Endothelial cell of umbilical vein (primary cell): ENCODE data around the gene DACT2. TPM values are rescaled to one million over a fixed set of nuclear protein-coding genes. Genes with fewer than 3 reads are reported as not detected.

Experiments used
- BruUV-seq: library from RNA; stranded (reverse); fragments of 400-500 nt; replicated peaks from 2 replicates; lab custom pipeline; 2021; lab: Mats Ljungman, UMichigan
- CTCF ChIA-PET: fragments of 300-600, 350-600 bp; sonication (Branson Sonifier 250); formaldehyde crosslinking; loops from one replicate; lab custom pipeline; 2021; ENCODE audit warnings: antibody characterized with exemption, inconsistent platforms; lab: Charles Lee
- POLR2A ChIA-PET: fragments of 300-600, 350-600 bp; sonication (Branson Sonifier 250); formaldehyde crosslinking; loops from one replicate; lab custom pipeline; 2021; ENCODE audit warnings: antibody characterized with exemption, inconsistent platforms; lab: Charles Lee
- DNase-seq: peaks from one replicate; pipeline ENCODE4 v3.0.0-alpha.2; 2011; ENCODE audit warnings: low read depth, low spot score
- FAIRE-seq: peaks from 2 replicates; lab custom pipeline; 2011; peaks lifted over from hg19 to GRCh38; lab: Jason Lieb, UNC
- H2AFZ ChIP-seq: 2 replicates; pipeline ENCODE4 v1.6.0; 2012; ENCODE audit warnings: low read depth, low read length, control low read depth, inconsistent platforms
- H3K27ac ChIP-seq: 2 replicates; pipeline ENCODE4 v1.5.1; 2011; ENCODE audit warnings: low read depth, mild to moderate bottlenecking, control low read depth, low read length, moderate library complexity; ENCODE audit not compliant: insufficient read depth
- H3K27me3 ChIP-seq, 2 experiments: 2 replicates each; pipeline versions ENCODE4 v1.6.0 to v1.6.1; 2011; ENCODE audit warnings: low read length in 2 of 2, mixed read lengths in 1 of 2; ENCODE audit not compliant: control insufficient read depth in 2 of 2, insufficient read depth in 2 of 2
- H3K36me3 ChIP-seq, 2 experiments: 2 replicates in 1 of 2; 3 replicates in 1 of 2; pipeline ENCODE4 v1.5.1; 2011; ENCODE audit warnings: low read length in 2 of 2, mild to moderate bottlenecking in 1 of 2, moderate library complexity in 1 of 2; ENCODE audit not compliant: control insufficient read depth in 2 of 2, insufficient read depth in 2 of 2; ENCODE audit errors: extremely low read depth in 1 of 2
- H3K4me1 ChIP-seq: 3 replicates; pipeline ENCODE4 v1.5.1; 2011; ENCODE audit warnings: mild to moderate bottlenecking, low read length; ENCODE audit not compliant: control insufficient read depth, insufficient read depth; ENCODE audit errors: extremely low read depth
- H3K4me2 ChIP-seq: 2 replicates; pipeline ENCODE4 v1.6.1; 2011; ENCODE audit warnings: low read length, control low read depth, mixed read lengths; ENCODE audit not compliant: insufficient read depth
- H3K4me3 ChIP-seq, 3 experiments: fragments of 200-600 bp in 1 of 3; sonication (generic), shearing (Covaris generic) in 1 of 3; replicated peaks in 1 of 3; 2 replicates each; pipeline ENCODE4 v1.5.1; 2011 to 2016; ENCODE audit warnings: control low read depth in 3 of 3, low read length in 3 of 3, mild to moderate bottlenecking in 2 of 3, inconsistent platforms in 1 of 3, low read depth in 1 of 3, moderate library complexity in 1 of 3; ENCODE audit not compliant: insufficient read depth in 1 of 3
- H3K79me2 ChIP-seq: 2 replicates; pipeline ENCODE4 v1.6.0; 2012; ENCODE audit warnings: low read length, inconsistent platforms; ENCODE audit not compliant: control insufficient read depth, insufficient read depth
- H3K9ac ChIP-seq: replicated peaks from 2 replicates; pipeline ENCODE3; 2011; ENCODE audit warnings: low read length, control low read depth; ENCODE audit not compliant: insufficient read depth; ENCODE audit errors: extremely low read depth
- H3K9me1 ChIP-seq: replicated peaks from 3 replicates; pipeline ENCODE4 v1.6.0; 2011; ENCODE audit warnings: mild to moderate bottlenecking, low read length; ENCODE audit not compliant: control insufficient read depth, insufficient read depth; ENCODE audit errors: extremely low read depth
- H3K9me3 ChIP-seq: replicated peaks from 2 replicates; pipeline ENCODE4 v1.5.1; 2012; ENCODE audit warnings: low read length, inconsistent platforms; ENCODE audit not compliant: control insufficient read depth, insufficient read depth
- H4K20me1 ChIP-seq: replicated peaks from 2 replicates; pipeline ENCODE3; 2011; ENCODE audit warnings: mild to moderate bottlenecking, low read length; ENCODE audit not compliant: control insufficient read depth, insufficient read depth; ENCODE audit errors: extremely low read depth
- CTCF ChIP-seq, 2 donors: IDR thresholded peaks; 1 replicate in 1 of 2; 2 replicates in 1 of 2; pipeline ENCODE4 v1.5.1; 2011; ENCODE audit warnings: low read length in 2 of 2, mild to moderate bottlenecking in 2 of 2, moderate library complexity in 2 of 2, control low read depth in 1 of 2, inconsistent platforms in 1 of 2, low read depth in 1 of 2; ENCODE audit not compliant: insufficient read depth in 1 of 2; ENCODE audit errors: extremely low read depth in 1 of 2
- EZH2 ChIP-seq: IDR thresholded peaks from 2 replicates; pipeline ENCODE4 v1.6.1; 2012; ENCODE audit warnings: borderline replicate concordance, low read depth, mild to moderate bottlenecking, moderate library complexity, low read length, inconsistent platforms; ENCODE audit not compliant: severe bottlenecking
- FOS ChIP-seq: IDR thresholded peaks from 2 replicates; pipeline ENCODE4 v1.6.1; 2011; ENCODE audit warnings: mild to moderate bottlenecking, low read length, moderate library complexity, borderline replicate concordance; ENCODE audit not compliant: insufficient read depth
- GATA2 ChIP-seq: IDR thresholded peaks from 2 replicates; pipeline ENCODE4 v1.7.0; 2011; ENCODE audit warnings: low read depth, mild to moderate bottlenecking, moderate library complexity, mixed read lengths, low read length; ENCODE audit not compliant: insufficient read length, insufficient read depth
- JUN ChIP-seq: IDR thresholded peaks from 2 replicates; pipeline ENCODE4 v1.6.1; 2011; ENCODE audit warnings: borderline replicate concordance, low read depth; ENCODE audit not compliant: insufficient read length, insufficient read depth
- MAX ChIP-seq: IDR thresholded peaks from 2 replicates; pipeline ENCODE4 v1.6.1; 2011; ENCODE audit not compliant: insufficient read depth, insufficient read length
- MYC ChIP-seq: IDR thresholded peaks from one replicate; pipeline ENCODE4 v1.6.1; 2011; ENCODE audit warnings: mild to moderate bottlenecking, low read depth, low read length
- POLR2A ChIP-seq: IDR thresholded peaks from 2 replicates; pipeline ENCODE4 v1.6.1; 2012; ENCODE audit warnings: low read depth, mild to moderate bottlenecking, control low read depth, low read length
- POLR2AphosphoS5 ChIP-seq: IDR thresholded peaks from 2 replicates; pipeline ENCODE4 v1.6.1; 2012; ENCODE audit warnings: low read depth, mild to moderate bottlenecking, control low read depth, low read length, moderate library complexity; ENCODE audit not compliant: insufficient read depth
- dilution Hi-C: fragments of 300-500 bp; cut with MboI; formaldehyde crosslinking; loops from one replicate; pipeline ENCODE4 v1.15.0; 2019; ENCODE audit warnings: low sequenced_read_pairs; ENCODE audit not compliant: extremely low pct_ligation_motif_present
- intact Hi-C: fragments of 100-400 bp; cut with micrococcal nuclease; formaldehyde crosslinking; loops from one replicate; pipeline ENCODE4 v1.10.0; 2022
- polyA plus RNA-seq, 4 experiments: library from polyadenylated mRNA; depleted of rRNA in 3 of 4; stranded (reverse) in 3 of 4; unstranded in 1 of 4; fragments of >200 nt; gene quantifications; 2 replicates each; pipeline versions ENCODE4 v1.2.1 to v1.2.3, GENCODE V29; 2011 to 2012; ENCODE audit warnings: missing spikeins in 1 of 4
- total RNA-seq: library from RNA; stranded (reverse); gene quantifications from 2 replicates; pipeline ENCODE4 v1.2.3, GENCODE V29; 2021

Gene DACT2
- total and polyA plus RNA-seq, 2 donors (not counting 3 experiments of a cell fraction or from before 2014, with no cell fraction given) = not detected

GRCh38 chr6:168336967-168337366 is 17.4 kb upstream of the DACT2 start:
- no peak for TF ChIP-seq JUN
- TF ChIP-seq GATA2 = no peak
- no peak for TF ChIP-seq MYC
- TF ChIP-seq MAX = no peak
- no peak for TF ChIP-seq POLR2A
- FAIRE-seq (no peak), DNase-seq (no peak)
- intact Hi-C loops = no loop called here
- H3K9ac ChIP-seq = no peak overlapping the region
- H2AFZ ChIP-seq = no peak overlapping the region
- H3K4me2 ChIP-seq = no peak overlapping the region
- no TSS peak for BruUV-seq
- POLR2A ChIA-PET = no interaction called here
- H3K79me2 ChIP-seq = no peaks in the 10 kb centered on the region
- CTCF ChIA-PET = no interaction called here
- dilution Hi-C loops = no loop called here
- no peaks in the 10 kb centered on the region for H4K20me1 ChIP-seq
- H3K9me1 ChIP-seq = no peaks in the 10 kb centered on the region
- H3K27ac ChIP-seq = no peak overlapping the region
- no peaks in the 10 kb centered on the region for H3K4me1 ChIP-seq
- H3K4me3 ChIP-seq = no peak overlapping the region
- H3K27me3 ChIP-seq = no peaks in the 10 kb centered on the region
- no peaks in the 10 kb centered on the region for H3K9me3 ChIP-seq
- no peaks in the 10 kb centered on the region for H3K36me3 ChIP-seq

GRCh38 chr6:168333989-168334388 is 14.4 kb upstream of the DACT2 start:
- Histone ChIP-seq H3K27ac (no peak overlapping the region), H4K20me1 (no peaks in the 10 kb centered on the region), H3K9ac (no peak overlapping the region), H3K9me1 (no peaks in the 10 kb centered on the region), H3K27me3 (no peaks in the 10 kb centered on the region), H3K4me3 (no peak overlapping the region), H3K36me3 (no peaks in the 10 kb centered on the region), H3K9me3 (no peaks in the 10 kb centered on the region), H3K79me2 (no peaks in the 10 kb centered on the region), H2AFZ (no peak overlapping the region), H3K4me2 (no peak overlapping the region), H3K4me1 (no peaks in the 10 kb centered on the region)
- dilution Hi-C loops = no loop called here
- intact Hi-C loops = no loop called here
- no peak for FAIRE-seq
- TF ChIP-seq JUN (no peak), MYC (no peak), MAX (no peak), FOS (no peak), POLR2A (no peak), GATA2 (no peak), CTCF (IDR thresholded peaks at IDR 0.05; ENCODE audit: extremely low read depth in 1 of 2, insufficient read depth in 1 of 2, low read depth in 1 of 2, low read length in 2 of 2) (no peak), EZH2 (no peak), POLR2AphosphoS5 (no peak)
- no peak for DNase-seq
- ChIA-PET CTCF (no interaction called here), POLR2A (no interaction called here)
- BruUV-seq = no TSS peak
